Neuronal stem cell (in vitro differentiated cells): ENCODE measurements around the gene SERPINA12.

Source experiments
- DNase-seq: peaks from one replicate; pipeline ENCODE4 v3.0.0-alpha.2; 2013; ENCODE audit warnings: low spot score
- H2AFZ ChIP-seq: one replicate; pipeline ENCODE4 v1.6.1; 2013; ENCODE audit warnings: mild to moderate bottlenecking, low read length, inconsistent platforms
- H2AK5ac ChIP-seq: 2 replicates; pipeline ENCODE4 v1.6.1; 2013; ENCODE audit warnings: low read depth, mild to moderate bottlenecking, inconsistent platforms, low read length, moderate library complexity, mixed read lengths
- H2BK120ac ChIP-seq: 2 replicates; pipeline ENCODE4 v1.6.1; 2013; ENCODE audit warnings: low read depth, mild to moderate bottlenecking, inconsistent platforms, low read length, moderate library complexity, mixed read lengths
- H2BK12ac ChIP-seq: one replicate; pipeline ENCODE4 v1.6.1; 2013; ENCODE audit warnings: low read length, inconsistent platforms
- H2BK15ac ChIP-seq: 2 replicates; pipeline ENCODE4 v1.6.1; 2013; ENCODE audit warnings: mild to moderate bottlenecking, low read length, inconsistent platforms, mixed read lengths
- H2BK5ac ChIP-seq: one replicate; pipeline ENCODE4 v1.6.1; 2013; ENCODE audit warnings: inconsistent platforms, mild to moderate bottlenecking, low read length, moderate library complexity
- H3K14ac ChIP-seq: one replicate; pipeline ENCODE4 v1.6.1; 2013; ENCODE audit warnings: low read length, inconsistent platforms
- H3K18ac ChIP-seq: 2 replicates; pipeline ENCODE4 v1.6.1; 2013; ENCODE audit warnings: low read length, inconsistent platforms
- H3K23ac ChIP-seq: 2 replicates; pipeline ENCODE4 v1.6.1; 2013; ENCODE audit warnings: low read depth, mild to moderate bottlenecking, mixed read lengths, low read length, inconsistent platforms; ENCODE audit not compliant: poor library complexity
- H3K27ac ChIP-seq: replicated peaks from 3 replicates; pipeline ENCODE4 v1.5.1; 2013; ENCODE audit warnings: low read length, inconsistent platforms
- H3K27me3 ChIP-seq, 3 experiments: 2 replicates each; pipeline ENCODE4 v1.6.1; 2013; ENCODE audit warnings: low read length in 3 of 3, mild to moderate bottlenecking in 2 of 3, inconsistent platforms in 1 of 3, low read depth in 1 of 3, mixed read lengths in 1 of 3, moderate library complexity in 1 of 3; ENCODE audit not compliant: control insufficient read depth in 3 of 3, insufficient read depth in 3 of 3
- H3K36me3 ChIP-seq, 2 donors: replicated peaks in 1 of 2; 2 replicates each; pipeline ENCODE4 v1.6.1; 2013; ENCODE audit warnings: low read length in 2 of 2; ENCODE audit not compliant: control insufficient read depth in 2 of 2, insufficient read depth in 2 of 2
- H3K4ac ChIP-seq: 2 replicates; pipeline ENCODE4 v1.6.1; 2013; ENCODE audit warnings: inconsistent platforms, mild to moderate bottlenecking, low read length, moderate library complexity
- H3K4me1 ChIP-seq, 2 donors: 1 replicate in 1 of 2; 2 replicates in 1 of 2; pipeline ENCODE4 v1.6.1; 2013; ENCODE audit warnings: low read length in 2 of 2, low read depth in 1 of 2; ENCODE audit not compliant: control insufficient read depth in 2 of 2, insufficient read depth in 1 of 2
- H3K4me2 ChIP-seq: one replicate; pipeline ENCODE4 v1.6.1; 2013; ENCODE audit warnings: mild to moderate bottlenecking, low read length, inconsistent platforms; ENCODE audit not compliant: insufficient read depth, poor library complexity, severe bottlenecking
- H3K4me3 ChIP-seq, 2 donors: 2 replicates each; pipeline ENCODE4 v1.5.1; 2013; ENCODE audit warnings: low read length in 2 of 2, mild to moderate bottlenecking in 2 of 2, inconsistent platforms in 1 of 2, moderate library complexity in 1 of 2
- H3K79me1 ChIP-seq: one replicate; pipeline ENCODE4 v1.6.1; 2013; ENCODE audit warnings: low read depth, mild to moderate bottlenecking, inconsistent platforms, low read length, moderate library complexity
- H3K9ac ChIP-seq: one replicate; pipeline ENCODE4 v1.6.1; 2013; ENCODE audit warnings: mild to moderate bottlenecking, low read depth, low read length, inconsistent platforms; ENCODE audit not compliant: poor library complexity
- H3K9me3 ChIP-seq, 2 donors: replicated peaks in 1 of 2; 2 replicates each; pipeline versions ENCODE3 to v1.6.1; 2013; ENCODE audit warnings: low read length in 2 of 2, mild to moderate bottlenecking in 2 of 2, inconsistent platforms in 1 of 2, low read depth in 1 of 2, mixed read lengths in 1 of 2, moderate library complexity in 1 of 2; ENCODE audit not compliant: control insufficient read depth in 2 of 2, insufficient read depth in 1 of 2
- H4K8ac ChIP-seq: one replicate; pipeline ENCODE4 v1.6.1; 2013; ENCODE audit warnings: low read depth, mild to moderate bottlenecking, inconsistent platforms, low read length, moderate library complexity
- H4K91ac ChIP-seq: one replicate; pipeline ENCODE4 v1.6.1; 2013; ENCODE audit warnings: low read length, low read depth, mild to moderate bottlenecking, inconsistent platforms; ENCODE audit not compliant: poor library complexity
- WGBS, 2 donors: extraction: QIAGEN DNeasy Blood & Tissue Kit; methylation state at CpG; one replicate each; pipeline ENCODE4 v1.1.7; 2013; ENCODE audit warnings: missing lambda C conversion rate in 2 of 2, mixed read lengths in 1 of 2; ENCODE audit not compliant: insufficient read length in 2 of 2, insufficient replicate concordance in 1 of 2; ENCODE audit errors: extremely low coverage in 2 of 2; 5-methylcytosine and 5-hydroxymethylcytosine counted together

Gene SERPINA12

DNA sequence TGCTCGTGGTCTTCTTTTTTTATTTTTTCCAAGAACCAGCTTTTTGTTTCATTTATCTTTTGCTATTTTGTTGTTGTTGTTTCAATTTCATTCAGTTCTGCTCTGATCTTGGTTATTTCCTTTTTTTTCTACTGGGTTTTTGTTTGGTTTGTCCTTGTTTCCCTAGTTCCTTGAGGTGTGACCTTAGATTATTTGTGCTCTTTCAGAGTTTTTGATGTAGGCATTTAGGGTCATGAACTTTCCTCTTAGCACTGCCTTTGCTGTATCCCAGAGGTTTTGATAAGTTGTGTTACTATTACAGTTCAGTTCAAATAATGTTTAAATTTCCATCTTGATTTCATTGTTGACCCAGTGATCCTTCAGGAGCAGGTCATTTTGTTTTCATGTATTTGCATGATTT, 53.3 kb downstream of the SERPINA12 start:
- no peaks in the 10 kb centered on the region for H3K79me1 ChIP-seq

GRCh38 chr14:94451826-94452225, 57.4 kb downstream of the SERPINA12 start:
- H2BK5ac ChIP-seq = no peak overlapping the region
- H4K91ac ChIP-seq = no peak overlapping the region
- no peaks in the 10 kb centered on the region for H3K36me3 ChIP-seq
- WGBS, 2 donors = no CpG with 5 or more reads among the region's 3 CpGs
- no peak overlapping the region for H3K9ac ChIP-seq
- H2AFZ ChIP-seq = no peak overlapping the region
- no peak overlapping the region for H2AK5ac ChIP-seq
- no peak overlapping the region for H2BK120ac ChIP-seq
- H3K4me1 ChIP-seq = peaks cover 0 to 8% of the 10 kb centered on the region in 2 donors
- H3K18ac ChIP-seq = no peak overlapping the region
- no peak for DNase-seq
- H3K79me1 ChIP-seq = no peaks in the 10 kb centered on the region
- H3K27ac ChIP-seq = no peak overlapping the region
- no peak overlapping the region for H3K14ac ChIP-seq
- H3K4ac ChIP-seq = no peak overlapping the region
- no peak overlapping the region for H2BK15ac ChIP-seq
- H3K4me2 ChIP-seq = no peak overlapping the region
- no peak overlapping the region for H4K8ac ChIP-seq
- peaks cover 0 to 6% (median 0%) of the 10 kb centered on the region in 3 experiments for H3K27me3 ChIP-seq
- no peak overlapping the region for H2BK12ac ChIP-seq
- H3K23ac ChIP-seq = no peak overlapping the region
- no peak overlapping the region for H3K4me3 ChIP-seq
- no peaks in the 10 kb centered on the region for H3K9me3 ChIP-seq

More for the DNA sequence above, 53.3 kb downstream of the SERPINA12 start:
- no peaks in the 10 kb centered on the region for H3K36me3 ChIP-seq
- no peak overlapping the region for H3K27ac ChIP-seq
- no peak overlapping the region for H2BK15ac ChIP-seq
- DNase-seq = no peak
- H2BK120ac ChIP-seq = no peak overlapping the region
- H3K9me3 ChIP-seq = peaks cover 0 to 2% of the 10 kb centered on the region in 2 donors
- H3K27me3 ChIP-seq = peaks cover 0 to 6% (median 0%) of the 10 kb centered on the region in 3 experiments
- H2AFZ ChIP-seq = no peak overlapping the region
- no peak overlapping the region for H2BK5ac ChIP-seq
- WGBS, 2 donors = no CpG with 5 or more reads among the region's 1 CpG
- H3K18ac ChIP-seq = no peak overlapping the region
- H3K4me3 ChIP-seq = no peak overlapping the region
- H3K23ac ChIP-seq = no peak overlapping the region
- H3K4me2 ChIP-seq = no peak overlapping the region
- no peak overlapping the region for H3K14ac ChIP-seq
- no peak overlapping the region for H4K91ac ChIP-seq
- H3K9ac ChIP-seq = no peak overlapping the region
- H4K8ac ChIP-seq = no peak overlapping the region
- no peak overlapping the region for H2AK5ac ChIP-seq
- H3K4me1 ChIP-seq = peaks cover 0 to 6% of the 10 kb centered on the region in 2 donors
- H3K4ac ChIP-seq = no peak overlapping the region
- no peak overlapping the region for H2BK12ac ChIP-seq

- no peak overlapping the region for H2BK120ac ChIP-seq
- H2AK5ac ChIP-seq = no peak overlapping the region
- H3K4ac ChIP-seq = no peak overlapping the region
- H2BK12ac ChIP-seq = no peak overlapping the region
- H3K9ac ChIP-seq = no peak overlapping the region
- no peak overlapping the region for H4K91ac ChIP-seq
- H3K27me3 ChIP-seq = peaks cover 0 to 6% (median 0%) of the 10 kb centered on the region in 3 experiments
- no peak overlapping the region for H2AFZ ChIP-seq
- no peak overlapping the region for H4K8ac ChIP-seq
- H3K18ac ChIP-seq = no peak overlapping the region
- H3K36me3 ChIP-seq = no peaks in the 10 kb centered on the region
- H2BK15ac ChIP-seq = no peak overlapping the region
- no peak overlapping the region for H2BK5ac ChIP-seq
- WGBS, 2 donors = no CpG with 5 or more reads among the region's 8 CpGs
- no peak overlapping the region for H3K4me3 ChIP-seq
- no peak overlapping the region for H3K4me2 ChIP-seq
- H3K23ac ChIP-seq = no peak overlapping the region
- no peak overlapping the region for H3K27ac ChIP-seq
- H3K4me1 ChIP-seq = peaks cover 0 to 8% of the 10 kb centered on the region in 2 donors
- DNase-seq = no peak
- H3K9me3 ChIP-seq = no peaks in the 10 kb centered on the region
- H3K14ac ChIP-seq = no peak overlapping the region
- no peaks in the 10 kb centered on the region for H3K79me1 ChIP-seq
These were observed 58.0 kb downstream of the SERPINA12 start for GRCh38 chr14:94451091-94451771.

- DNase-seq = no peak
- Histone ChIP-seq H2BK5ac (no peak overlapping the region), H3K4ac (no peak overlapping the region), H2AK5ac (no peak overlapping the region), H3K4me3 (no peak overlapping the region), H2AFZ (no peak overlapping the region), H3K23ac (no peak overlapping the region), H3K9ac (no peak overlapping the region), H3K79me1 (no peaks in the 10 kb centered on the region), H4K8ac (no peak overlapping the region), H2BK12ac (no peak overlapping the region), H3K4me1 (peaks cover 0 to 8% of the 10 kb centered on the region in 2 donors), H3K36me3 (no peaks in the 10 kb centered on the region), H3K27ac (no peak overlapping the region), H2BK120ac (no peak overlapping the region), H4K91ac (no peak overlapping the region), H3K9me3 (no peaks in the 10 kb centered on the region), H3K27me3 (peaks cover 0 to 6% (median 0%) of the 10 kb centered on the region in 3 experiments), H3K18ac (peak overlapping the region; percentile 27), H3K4me2 (no peak overlapping the region), H2BK15ac (no peak overlapping the region), H3K14ac (no peak overlapping the region)
- no CpG with 5 or more reads among the region's 3 CpGs for WGBS, 2 donors
These were observed 58.6 kb downstream of the SERPINA12 start for GRCh38 chr14:94450722-94451090.
